ENCODE results near the gene NUDT5.

NUDT5 gene

GRCh38 chr10:12218991-12219390, 23.3 kb upstream of the NUDT5 start:
- in situ Hi-C loops (cut with MboI; ENCODE audit: low pct_unique_long_range_greater_than_20kb, low sequenced_read_pairs, unreplicated experiment), result no loop called here
- DNase-seq (ENCODE audit: low spot score), result no peak

GRCh38 chr10:12214763-12215218, 19.1 kb upstream of the NUDT5 start:
- in situ Hi-C loops (cut with MboI; ENCODE audit: low pct_unique_long_range_greater_than_20kb, low sequenced_read_pairs, unreplicated experiment), result no loop called here
- TF ChIP-seq CTCF (IDR thresholded peaks at IDR 0.05; ENCODE audit: extremely low read depth, insufficient read depth, missing control alignments), result peak; percentile 62

More at GRCh38 chr10:12218991-12219390, 23.3 kb upstream of the NUDT5 start:
- TF ChIP-seq CTCF (IDR thresholded peaks at IDR 0.05; ENCODE audit: extremely low read depth, insufficient read depth, missing control alignments), result no peak

GRCh38 chr10:12214093-12214492, 18.4 kb upstream of the NUDT5 start:
- no peak for DNase-seq (ENCODE audit: low spot score)
- TF ChIP-seq CTCF (IDR thresholded peaks at IDR 0.05; ENCODE audit: extremely low read depth, insufficient read depth, missing control alignments), result no peak
- in situ Hi-C loops (cut with MboI; ENCODE audit: low pct_unique_long_range_greater_than_20kb, low sequenced_read_pairs, unreplicated experiment), result no loop called here

More at GRCh38 chr10:12214763-12215218, 19.1 kb upstream of the NUDT5 start:
- no peak for DNase-seq (ENCODE audit: low spot score)

GRCh38 chr10:12213621-12214020, 17.9 kb upstream of the NUDT5 start:
- in situ Hi-C loops (cut with MboI; ENCODE audit: low pct_unique_long_range_greater_than_20kb, low sequenced_read_pairs, unreplicated experiment), result no loop called here
- TF ChIP-seq CTCF (IDR thresholded peaks at IDR 0.05; ENCODE audit: extremely low read depth, insufficient read depth, missing control alignments), result no peak
- no peak for DNase-seq (ENCODE audit: low spot score)

GRCh38 chr10:12212454-12212853, 16.8 kb upstream of the NUDT5 start:
- TF ChIP-seq CTCF (IDR thresholded peaks at IDR 0.05; ENCODE audit: extremely low read depth, insufficient read depth, missing control alignments), result no peak
- DNase-seq (ENCODE audit: low spot score), result no peak
- in situ Hi-C loops (cut with MboI; ENCODE audit: low pct_unique_long_range_greater_than_20kb, low sequenced_read_pairs, unreplicated experiment), result no loop called here

GRCh38 chr10:12208460-12208859, 12.8 kb upstream of the NUDT5 start:
- DNase-seq (ENCODE audit: low spot score), result no peak
- in situ Hi-C loops (cut with MboI; ENCODE audit: low pct_unique_long_range_greater_than_20kb, low sequenced_read_pairs, unreplicated experiment), result no loop called here
- TF ChIP-seq CTCF (IDR thresholded peaks at IDR 0.05; ENCODE audit: extremely low read depth, insufficient read depth, missing control alignments), result no peak

GRCh38 chr10:12207114-12207513, 11.4 kb upstream of the NUDT5 start:
- no peak for DNase-seq (ENCODE audit: low spot score)
- in situ Hi-C loops (cut with MboI; ENCODE audit: low pct_unique_long_range_greater_than_20kb, low sequenced_read_pairs, unreplicated experiment), result no loop called here
- TF ChIP-seq CTCF (IDR thresholded peaks at IDR 0.05; ENCODE audit: extremely low read depth, insufficient read depth, missing control alignments), result no peak
